HG03175 (cell line): Measurements from ENCODE around the gene TBRG1.
"Not testable (repeated sequence)": the region's sequence is repeated elsewhere in the genome, so short reads cannot be mapped to it uniquely, and the experiment has no call there.

Source experiments
- ATAC-seq: cut with Tn5 transposase; IDR thresholded peaks from one replicate; pipeline ENCODE4 v1.9.1; 2021; ENCODE audit warnings: mild to moderate bottlenecking, moderate library complexity; ENCODE audit not compliant: unreplicated experiment

TBRG1 gene

GRCh38 chr11:124622531-124623451 is at the start of gene TBRG1:
Gene TBRG1, plus strand, starts transcription at chr11:124622864. Its CDS starts 220 bp downstream, at chr11:124623084.
- peak; percentile 95 for ATAC-seq

- ATAC-seq: no peak
Measured at GRCh38 chr11:124577716-124578427, 44.8 kb upstream of the TBRG1 start.

- ATAC-seq: no peak
Measured at GRCh38 chr11:124578761-124579160, 43.9 kb upstream of the TBRG1 start.

- no peak for ATAC-seq
Measured at GRCh38 chr11:124581817-124582216, 40.8 kb upstream of the TBRG1 start.

GRCh38 chr11:124582565-124582964 is 40.1 kb upstream of the TBRG1 start:
- ATAC-seq: no peak

GRCh38 chr11:124583781-124584180 is 38.9 kb upstream of the TBRG1 start:
- ATAC-seq: no peak

- no peak for ATAC-seq
Measured at GRCh38 chr11:124584681-124585372, 37.8 kb upstream of the TBRG1 start.

- peak; percentile 58 for ATAC-seq
Measured at GRCh38 chr11:124586238-124586860, 36.3 kb upstream of the TBRG1 start.

GRCh38 chr11:124591430-124591829 is 31.2 kb upstream of the TBRG1 start:
- no peak for ATAC-seq

GRCh38 chr11:124592627-124593026 is 30.0 kb upstream of the TBRG1 start:
- ATAC-seq: no peak

- no peak for ATAC-seq
Measured at GRCh38 chr11:124595302-124595701, 27.4 kb upstream of the TBRG1 start.

- ATAC-seq: no peak
Measured at GRCh38 chr11:124597626-124598025, 25.0 kb upstream of the TBRG1 start.

- no peak for ATAC-seq
Measured at GRCh38 chr11:124600621-124601320, 21.9 kb upstream of the TBRG1 start.

- ATAC-seq: no peak
Measured at GRCh38 chr11:124602193-124602592, 20.5 kb upstream of the TBRG1 start.

- not testable (repeated sequence) for ATAC-seq
Measured at GRCh38 chr11:124602723-124603122, 19.9 kb upstream of the TBRG1 start.

GRCh38 chr11:124605719-124606118 is 16.9 kb upstream of the TBRG1 start:
- no peak for ATAC-seq

GRCh38 chr11:124608147-124608546 is 14.5 kb upstream of the TBRG1 start:
- no peak for ATAC-seq

- ATAC-seq: no peak
Measured at GRCh38 chr11:124610295-124610694, 12.4 kb upstream of the TBRG1 start.

GRCh38 chr11:124611064-124611463 is 11.6 kb upstream of the TBRG1 start, which contains the start of gene PANX3:
Gene PANX3, plus strand, starts transcription at chr11:124611428. Its CDS starts 129 bp downstream, at chr11:124611557.
- ATAC-seq: no peak

GRCh38 chr11:124612045-124612444 is 10.6 kb upstream of the TBRG1 start:
- ATAC-seq: no peak
